GM12873 (cell line): ENCODE measurements around the gene CCDC175.

Experiments
- TF ChIP-seq, protein P1 (sequence below): IDR thresholded peaks from 2 replicates; pipeline ENCODE4 v1.5.1; 2012; ENCODE audit warnings: low read depth, mild to moderate bottlenecking, moderate library complexity, low read length, control low read depth; ENCODE audit not compliant: insufficient read depth; ENCODE audit errors: missing control alignments

The CCDC175 gene

GRCh38 chr14:59576332-59577294 lies at the start of gene CCDC175:
Gene CCDC175, minus strand, starts transcription at chr14:59576812. Its CDS starts 37 bp downstream, at chr14:59576775.
- TF ChIP-seq, protein P1, sequence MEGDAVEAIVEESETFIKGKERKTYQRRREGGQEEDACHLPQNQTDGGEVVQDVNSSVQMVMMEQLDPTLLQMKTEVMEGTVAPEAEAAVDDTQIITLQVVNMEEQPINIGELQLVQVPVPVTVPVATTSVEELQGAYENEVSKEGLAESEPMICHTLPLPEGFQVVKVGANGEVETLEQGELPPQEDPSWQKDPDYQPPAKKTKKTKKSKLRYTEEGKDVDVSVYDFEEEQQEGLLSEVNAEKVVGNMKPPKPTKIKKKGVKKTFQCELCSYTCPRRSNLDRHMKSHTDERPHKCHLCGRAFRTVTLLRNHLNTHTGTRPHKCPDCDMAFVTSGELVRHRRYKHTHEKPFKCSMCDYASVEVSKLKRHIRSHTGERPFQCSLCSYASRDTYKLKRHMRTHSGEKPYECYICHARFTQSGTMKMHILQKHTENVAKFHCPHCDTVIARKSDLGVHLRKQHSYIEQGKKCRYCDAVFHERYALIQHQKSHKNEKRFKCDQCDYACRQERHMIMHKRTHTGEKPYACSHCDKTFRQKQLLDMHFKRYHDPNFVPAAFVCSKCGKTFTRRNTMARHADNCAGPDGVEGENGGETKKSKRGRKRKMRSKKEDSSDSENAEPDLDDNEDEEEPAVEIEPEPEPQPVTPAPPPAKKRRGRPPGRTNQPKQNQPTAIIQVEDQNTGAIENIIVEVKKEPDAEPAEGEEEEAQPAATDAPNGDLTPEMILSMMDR, result peak; percentile 87

DNA sequence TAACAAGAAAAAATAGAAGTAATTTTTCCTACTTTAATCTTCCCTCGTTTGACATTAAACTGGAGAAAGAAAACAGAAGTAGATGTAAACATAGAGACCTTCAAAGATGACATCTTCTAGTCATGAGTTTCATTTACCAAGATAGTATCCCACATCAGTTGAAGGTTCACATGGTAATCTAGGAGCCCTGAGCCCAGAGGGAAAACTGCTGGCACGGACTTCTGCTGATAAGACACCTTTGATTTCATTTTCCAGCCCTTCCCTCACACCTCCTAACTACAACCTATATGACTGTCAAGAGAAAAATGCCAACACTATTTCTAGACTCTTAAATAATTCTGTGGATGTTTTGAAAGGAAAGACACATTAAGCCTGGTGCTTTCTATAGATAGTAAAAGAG lies 46.0 kb upstream of the CCDC175 start:
- TF ChIP-seq, protein P1, result no peak

- TF ChIP-seq, protein P1, result no peak
Observed at GRCh38 chr14:59619061-59619460, 42.4 kb upstream of the CCDC175 start.

DNA sequence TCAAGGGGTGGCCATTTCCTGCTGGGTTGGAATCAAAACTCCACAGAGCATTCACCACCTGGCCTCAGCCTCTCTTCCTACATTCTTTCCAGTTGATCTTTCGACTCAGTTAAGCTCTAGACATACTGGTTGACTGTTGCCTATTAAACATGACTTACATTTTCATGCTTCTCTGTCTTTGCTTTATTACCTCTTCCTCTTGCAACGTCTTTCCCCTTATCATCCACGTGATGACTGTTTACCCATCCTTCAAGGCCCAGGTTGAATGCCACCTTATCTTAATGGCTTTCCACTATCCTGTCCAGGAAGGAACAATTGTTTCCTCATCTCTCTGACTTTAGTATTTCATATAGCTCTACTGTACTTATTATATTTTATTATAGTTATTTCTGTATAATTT lies 24.4 kb upstream of the CCDC175 start:
- TF ChIP-seq, protein P1, result no peak

DNA sequence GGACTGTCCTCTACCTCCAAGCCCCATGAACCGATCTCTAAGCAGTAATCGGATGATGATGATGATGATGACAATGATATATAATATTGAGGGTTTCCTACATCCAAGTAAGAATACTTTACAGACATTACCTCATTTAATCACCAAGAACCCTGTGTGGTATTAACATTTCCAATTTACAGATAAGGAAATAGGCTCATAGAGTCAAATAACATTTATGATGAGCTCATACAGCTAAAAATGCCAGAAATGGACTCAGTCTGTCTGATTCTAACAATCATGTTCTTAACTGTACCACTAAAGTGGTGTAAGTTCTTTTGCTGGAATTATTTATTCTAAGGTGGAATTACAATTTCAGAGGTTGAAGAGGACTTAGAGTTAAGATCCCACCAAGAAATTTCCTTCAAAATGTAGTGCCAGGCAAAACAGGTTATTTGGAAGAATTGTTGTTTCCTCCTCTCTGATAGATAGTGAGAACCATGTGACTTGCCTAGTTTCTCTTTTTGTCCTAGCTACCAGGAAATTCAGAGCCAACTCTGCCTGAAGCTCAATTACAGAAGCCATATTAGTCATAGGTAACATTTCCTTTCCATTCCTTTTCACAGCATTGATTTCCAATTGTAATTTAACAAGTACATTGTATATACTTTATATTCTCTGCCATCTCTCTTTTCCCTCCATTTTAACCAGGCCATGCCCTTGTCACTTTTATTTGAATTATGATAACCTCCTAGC lies 23.8 kb upstream of the CCDC175 start:
- TF ChIP-seq, protein P1, result no peak

DNA sequence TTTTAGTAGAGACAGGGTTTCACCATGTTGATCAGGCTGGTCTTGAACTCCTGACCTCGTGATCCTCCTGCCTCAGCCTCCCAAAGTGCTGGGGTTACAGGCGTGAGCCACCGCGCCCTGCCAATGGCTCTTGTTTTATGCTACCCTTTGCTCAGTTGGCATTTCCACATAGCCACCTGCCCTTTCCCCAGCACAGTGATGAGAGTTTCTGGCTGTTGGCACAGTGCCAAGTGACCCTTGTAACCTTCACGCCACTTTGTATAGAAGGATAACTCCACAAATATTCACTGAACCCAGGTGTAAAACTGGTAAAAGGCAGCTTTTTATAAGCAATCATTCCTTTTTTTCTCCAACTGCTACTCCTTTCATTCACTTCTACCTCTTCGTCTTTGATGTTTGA lies 18.5 kb upstream of the CCDC175 start:
- TF ChIP-seq, protein P1, result no peak
